Ascending aorta (tissue), 2 donors: Measurements from ENCODE around the gene CXCL13. TPM values are rescaled to one million over a fixed set of nuclear protein-coding genes. Genes with fewer than 3 reads are reported as not detected.
"Not testable (repeated sequence)": the region's sequence is repeated elsewhere in the genome, so short reads cannot be mapped to it uniquely, and the experiment has no call there.

Experiments used
- DNase-seq, 2 donors: peaks; one replicate each; pipeline ENCODE4 v3.0.0-alpha.2; 2019; ENCODE audit warnings: low spot score in 2 of 2
- H3K27ac ChIP-seq, 2 donors: fragments of 200-600 bp; sonication (generic); one replicate each; pipeline ENCODE4 v1.5.1; 2016 to 2017; ENCODE audit warnings: mild to moderate bottlenecking in 1 of 2
- H3K27me3 ChIP-seq: fragments of 200-600 bp; sonication (generic); one replicate; pipeline ENCODE4 v1.5.1; 2017
- H3K36me3 ChIP-seq, 2 donors: fragments of 200-600 bp; sonication (generic); one replicate each; pipeline ENCODE4 v1.5.1; 2016
- H3K4me1 ChIP-seq, 2 donors: fragments of 200-600 bp; sonication (generic); one replicate each; pipeline ENCODE4 v1.5.1; 2016 to 2017; ENCODE audit warnings: mild to moderate bottlenecking in 1 of 2
- H3K4me3 ChIP-seq, 2 donors: fragments of 200-600 bp; sonication (generic); one replicate each; pipeline ENCODE4 v1.5.1; 2016 to 2017; ENCODE audit warnings: mild to moderate bottlenecking in 1 of 2
- H3K9me3 ChIP-seq, 2 donors: fragments of 200-600 bp; sonication (generic); one replicate each; pipeline ENCODE4 v1.5.1; 2016
- CTCF ChIP-seq, 3 experiments: fragments of 200-600 bp in 2 of 3; fragments of 450-650 bp in 1 of 3; sonication (generic) in 2 of 3; IDR thresholded peaks; one replicate each; pipeline ENCODE4 v1.5.1; 2016 to 2019; ENCODE audit warnings: antibody characterized with exemption in 3 of 3, mild to moderate bottlenecking in 1 of 3, moderate library complexity in 1 of 3
- intact Hi-C: fragments of 100-400 bp; cut with DNase I; formaldehyde crosslinking; loops from one replicate; pipeline ENCODE4 v1.15.1; 2023
- total RNA-seq: library from RNA; depleted of rRNA; stranded (reverse); fragments of >200 nt; gene quantifications from one replicate; pipeline ENCODE4 v1.1.0, GENCODE V29; 2016

Gene CXCL13
- total RNA-seq: not detected

GRCh38 chr4:77605210-77605902 is at the start of gene CXCL13:
Gene CXCL13 (plus strand): TSS chr4:77605820. CDS start chr4:77605866, 46 bp downstream.
- no peak for TF ChIP-seq CTCF (IDR thresholded peaks at IDR 0.05)
- intact Hi-C loops: no loop called here
- H3K9me3 ChIP-seq: no peaks in the 10 kb centered on the region
- no peak for DNase-seq
- H3K4me3 ChIP-seq: no peak within 1 kb of the TSS
- H3K27ac ChIP-seq: no peak within 1 kb of the TSS
- no peaks in the 10 kb centered on the region for H3K36me3 ChIP-seq
- no peaks in the 10 kb centered on the region for H3K27me3 ChIP-seq
- no peaks in the 10 kb centered on the region for H3K4me1 ChIP-seq

- intact Hi-C loops: no loop called here
- Histone ChIP-seq H3K4me3 (no peak overlapping the region), H3K27ac (no peak overlapping the region), H3K4me1 (no peaks in the 10 kb centered on the region), H3K9me3 (peaks cover 0 to 11% of the 10 kb centered on the region in 2 donors), H3K36me3 (no peaks in the 10 kb centered on the region), H3K27me3 (no peaks in the 10 kb centered on the region)
- DNase-seq: no peak
- TF ChIP-seq CTCF (IDR thresholded peaks at IDR 0.05): no peak
Observed at GRCh38 chr4:77560170-77560569, 45.5 kb upstream of the CXCL13 start.

- H3K27ac ChIP-seq, DNase-seq, intact Hi-C loops, H3K4me1 ChIP-seq, H3K27me3 ChIP-seq, H3K9me3 ChIP-seq, H3K36me3 ChIP-seq, H3K4me3 ChIP-seq: not testable (repeated sequence)
Observed at GRCh38 chr4:77561720-77562119, 43.9 kb upstream of the CXCL13 start.

GRCh38 chr4:77564231-77564630 is 41.4 kb upstream of the CXCL13 start:
- no peaks in the 10 kb centered on the region for H3K4me1 ChIP-seq
- no peaks in the 10 kb centered on the region for H3K36me3 ChIP-seq
- TF ChIP-seq CTCF (IDR thresholded peaks at IDR 0.05): no peak
- H3K27ac ChIP-seq: no peak overlapping the region
- H3K27me3 ChIP-seq: no peaks in the 10 kb centered on the region
- intact Hi-C loops: no loop called here
- no peak for DNase-seq
- peaks cover 0 to 4% of the 10 kb centered on the region in 2 donors for H3K9me3 ChIP-seq
- no peak overlapping the region for H3K4me3 ChIP-seq

GRCh38 chr4:77566148-77566547 is 39.5 kb upstream of the CXCL13 start:
- intact Hi-C loops: no loop called here
- DNase-seq: no peak
- Histone ChIP-seq H3K4me1 (no peaks in the 10 kb centered on the region), H3K27ac (no peak overlapping the region), H3K4me3 (no peak overlapping the region), H3K36me3 (no peaks in the 10 kb centered on the region), H3K27me3 (no peaks in the 10 kb centered on the region), H3K9me3 (peaks cover 0 to 4% of the 10 kb centered on the region in 2 donors)
- no peak for TF ChIP-seq CTCF (IDR thresholded peaks at IDR 0.05)

- TF ChIP-seq CTCF (IDR thresholded peaks at IDR 0.05): no peak
- Histone ChIP-seq H3K36me3 (no peaks in the 10 kb centered on the region), H3K9me3 (no peaks in the 10 kb centered on the region), H3K4me1 (no peaks in the 10 kb centered on the region), H3K4me3 (no peak overlapping the region), H3K27me3 (no peaks in the 10 kb centered on the region), H3K27ac (no peak overlapping the region)
- DNase-seq: no peak
- intact Hi-C loops: no loop called here
Observed at GRCh38 chr4:77567549-77567948, 38.1 kb upstream of the CXCL13 start.

- H3K4me3 ChIP-seq, DNase-seq, H3K4me1 ChIP-seq, H3K27ac ChIP-seq, intact Hi-C loops, H3K9me3 ChIP-seq, H3K36me3 ChIP-seq, H3K27me3 ChIP-seq: not testable (repeated sequence)
Observed at GRCh38 chr4:77570508-77571214, 35.0 kb upstream of the CXCL13 start.
